D721Med (cell line): ENCODE measurements around the gene HOXB7.

Experiments used
- DNase-seq: peaks from one replicate; pipeline ENCODE4 v3.0.0; 2011; ENCODE audit warnings: low spot score; ENCODE audit not compliant: insufficient read length
- FAIRE-seq: peaks from 2 replicates; lab custom pipeline; 2011; peaks lifted over from hg19 to GRCh38; lab: Jason Lieb, UNC
- CTCF ChIP-seq: IDR thresholded peaks from 2 replicates; pipeline ENCODE4 v1.5.1; 2012; ENCODE audit warnings: mild to moderate bottlenecking, control low read depth; ENCODE audit not compliant: insufficient read depth; ENCODE audit errors: missing control alignments

The HOXB7 gene

GRCh38 chr17:48586355-48587258, 24.2 kb downstream of the HOXB7 start:
- FAIRE-seq: no peak
- no peak for TF ChIP-seq CTCF
- no peak for DNase-seq

GRCh38 chr17:48584223-48584741, 26.5 kb downstream of the HOXB7 start:
- no peak for FAIRE-seq
- no peak for DNase-seq
- TF ChIP-seq CTCF: no peak

GRCh38 chr17:48583708-48584222, 27.1 kb downstream of the HOXB7 start:
- no peak for TF ChIP-seq CTCF
- DNase-seq: no peak
- no peak for FAIRE-seq

GRCh38 chr17:48582750-48583069, 28.1 kb downstream of the HOXB7 start:
- DNase-seq (no peak), FAIRE-seq (no peak)
- no peak for TF ChIP-seq CTCF

GRCh38 chr17:48579760-48580554, 30.9 kb downstream of the HOXB7 start:
- FAIRE-seq (no peak), DNase-seq (no peak)
- no peak for TF ChIP-seq CTCF

- no peak for FAIRE-seq
- TF ChIP-seq CTCF: no peak
- no peak for DNase-seq
Observed at GRCh38 chr17:48579471-48579759, 31.4 kb downstream of the HOXB7 start.
